Tibial nerve (tissue), 4 donors: ENCODE measurements around the gene EML5.

Experiments
- EP300 ChIP-seq, 2 donors: sonication (generic); formaldehyde crosslinking; IDR thresholded peaks; one replicate each; pipeline ENCODE4 v1.6.1; 2017; ENCODE audit warnings: antibody characterized with exemption in 2 of 2, mild to moderate bottlenecking in 1 of 2
- POLR2A ChIP-seq, 2 donors: fragments of 450-650 bp; IDR thresholded peaks; one replicate each; pipeline ENCODE4 v1.6.1; 2017; ENCODE audit warnings: antibody characterized with exemption in 2 of 2, mild to moderate bottlenecking in 2 of 2, moderate library complexity in 2 of 2
- TF ChIP-seq, protein P1 (sequence below), 5 experiments: fragments of 200-600 bp in 3 of 5; fragments of 450-650 bp in 2 of 5; sonication (generic) in 3 of 5; IDR thresholded peaks; one replicate each; pipeline ENCODE4 v1.5.1; 2016 to 2019; ENCODE audit warnings: antibody characterized with exemption in 5 of 5, mild to moderate bottlenecking in 3 of 5, moderate library complexity in 2 of 5

GRCh38 chr14:88668448-88669116, 124.2 kb downstream of the EML5 start:
- TF ChIP-seq, protein P1, sequence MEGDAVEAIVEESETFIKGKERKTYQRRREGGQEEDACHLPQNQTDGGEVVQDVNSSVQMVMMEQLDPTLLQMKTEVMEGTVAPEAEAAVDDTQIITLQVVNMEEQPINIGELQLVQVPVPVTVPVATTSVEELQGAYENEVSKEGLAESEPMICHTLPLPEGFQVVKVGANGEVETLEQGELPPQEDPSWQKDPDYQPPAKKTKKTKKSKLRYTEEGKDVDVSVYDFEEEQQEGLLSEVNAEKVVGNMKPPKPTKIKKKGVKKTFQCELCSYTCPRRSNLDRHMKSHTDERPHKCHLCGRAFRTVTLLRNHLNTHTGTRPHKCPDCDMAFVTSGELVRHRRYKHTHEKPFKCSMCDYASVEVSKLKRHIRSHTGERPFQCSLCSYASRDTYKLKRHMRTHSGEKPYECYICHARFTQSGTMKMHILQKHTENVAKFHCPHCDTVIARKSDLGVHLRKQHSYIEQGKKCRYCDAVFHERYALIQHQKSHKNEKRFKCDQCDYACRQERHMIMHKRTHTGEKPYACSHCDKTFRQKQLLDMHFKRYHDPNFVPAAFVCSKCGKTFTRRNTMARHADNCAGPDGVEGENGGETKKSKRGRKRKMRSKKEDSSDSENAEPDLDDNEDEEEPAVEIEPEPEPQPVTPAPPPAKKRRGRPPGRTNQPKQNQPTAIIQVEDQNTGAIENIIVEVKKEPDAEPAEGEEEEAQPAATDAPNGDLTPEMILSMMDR (IDR thresholded peaks at IDR 0.05) = no peak
- TF ChIP-seq POLR2A (IDR thresholded peaks at IDR 0.05) = no peak
- TF ChIP-seq EP300 (IDR thresholded peaks at IDR 0.05) = no peak
